GM19351 (cell line): ENCODE data around the gene LDLRAP1.
A peak's percentile ranks its signal among the peaks of the same experiment; 100 is the strongest.

Source experiments
- ATAC-seq: cut with Tn5 transposase; IDR thresholded peaks from one replicate; pipeline ENCODE4 v1.9.1; 2021; ENCODE audit warnings: mild to moderate bottlenecking, moderate library complexity; ENCODE audit not compliant: unreplicated experiment

LDLRAP1 gene

GRCh38 chr1:25560788-25561187 lies 17.4 kb downstream of the LDLRAP1 start:
- no peak for ATAC-seq

GRCh38 chr1:25561421-25562100 lies 18.2 kb downstream of the LDLRAP1 start:
- no peak for ATAC-seq

GRCh38 chr1:25562101-25562927 lies 18.9 kb downstream of the LDLRAP1 start:
- ATAC-seq = peak; percentile 69

GRCh38 chr1:25562928-25563283 lies 19.5 kb downstream of the LDLRAP1 start:
- ATAC-seq = no peak

GRCh38 chr1:25563330-25564215 lies 20.2 kb downstream of the LDLRAP1 start:
- no peak for ATAC-seq

- no peak for ATAC-seq
These were observed 21.6 kb downstream of the LDLRAP1 start for GRCh38 chr1:25564777-25565574.

GRCh38 chr1:25565626-25566025 lies 22.2 kb downstream of the LDLRAP1 start:
- ATAC-seq = no peak

GRCh38 chr1:25566176-25566729 lies 22.8 kb downstream of the LDLRAP1 start:
- ATAC-seq = no peak

GRCh38 chr1:25566730-25567341 lies 23.4 kb downstream of the LDLRAP1 start:
- no peak for ATAC-seq

GRCh38 chr1:25567710-25568089 lies 24.3 kb downstream of the LDLRAP1 start:
- no peak for ATAC-seq

GRCh38 chr1:25568090-25568833 lies 24.9 kb downstream of the LDLRAP1 start:
- ATAC-seq = no peak

GRCh38 chr1:25568834-25569596 lies 25.6 kb downstream of the LDLRAP1 start:
- ATAC-seq = no peak

GRCh38 chr1:25569597-25570396 lies 26.4 kb downstream of the LDLRAP1 start:
- no peak for ATAC-seq

- ATAC-seq = no peak
These were observed 27.6 kb downstream of the LDLRAP1 start for GRCh38 chr1:25570798-25571521.

GRCh38 chr1:25571522-25571970 lies 28.1 kb downstream of the LDLRAP1 start:
- no peak for ATAC-seq

- no peak for ATAC-seq
These were observed 28.7 kb downstream of the LDLRAP1 start for GRCh38 chr1:25572107-25572506.
